Measurements from ENCODE around the gene OPN1MW2.
"Not testable (repeated sequence)": the region's sequence is repeated elsewhere in the genome, so short reads cannot be mapped to it uniquely, and the experiment has no call there.

DNA sequence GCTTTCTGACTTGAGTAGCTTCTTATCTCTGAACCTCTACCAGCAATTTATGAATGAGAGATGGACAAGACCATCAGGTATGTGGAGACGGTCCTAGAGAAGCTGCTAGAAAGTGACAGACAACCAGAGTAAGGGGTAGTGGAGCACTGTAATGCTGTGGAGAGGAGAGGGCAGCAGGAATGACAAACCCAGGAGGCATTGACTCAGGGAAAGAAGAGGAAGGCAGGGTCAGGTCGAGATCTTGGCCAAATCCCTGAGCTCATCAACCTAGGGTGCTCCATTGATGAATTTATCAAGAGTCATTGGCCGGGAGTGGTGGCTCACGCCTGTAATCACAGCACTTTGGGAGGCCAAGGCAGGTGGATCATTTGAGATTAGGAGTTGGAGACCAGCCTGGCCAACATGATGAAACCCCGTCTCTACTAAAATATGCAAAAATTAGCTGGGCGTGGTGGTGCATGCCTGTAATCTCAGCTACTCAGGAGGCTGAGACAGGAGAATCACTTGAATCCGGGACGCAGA is 20.5 kb downstream of the OPN1MW2 start:
- TF ChIP-seq, protein P1, sequence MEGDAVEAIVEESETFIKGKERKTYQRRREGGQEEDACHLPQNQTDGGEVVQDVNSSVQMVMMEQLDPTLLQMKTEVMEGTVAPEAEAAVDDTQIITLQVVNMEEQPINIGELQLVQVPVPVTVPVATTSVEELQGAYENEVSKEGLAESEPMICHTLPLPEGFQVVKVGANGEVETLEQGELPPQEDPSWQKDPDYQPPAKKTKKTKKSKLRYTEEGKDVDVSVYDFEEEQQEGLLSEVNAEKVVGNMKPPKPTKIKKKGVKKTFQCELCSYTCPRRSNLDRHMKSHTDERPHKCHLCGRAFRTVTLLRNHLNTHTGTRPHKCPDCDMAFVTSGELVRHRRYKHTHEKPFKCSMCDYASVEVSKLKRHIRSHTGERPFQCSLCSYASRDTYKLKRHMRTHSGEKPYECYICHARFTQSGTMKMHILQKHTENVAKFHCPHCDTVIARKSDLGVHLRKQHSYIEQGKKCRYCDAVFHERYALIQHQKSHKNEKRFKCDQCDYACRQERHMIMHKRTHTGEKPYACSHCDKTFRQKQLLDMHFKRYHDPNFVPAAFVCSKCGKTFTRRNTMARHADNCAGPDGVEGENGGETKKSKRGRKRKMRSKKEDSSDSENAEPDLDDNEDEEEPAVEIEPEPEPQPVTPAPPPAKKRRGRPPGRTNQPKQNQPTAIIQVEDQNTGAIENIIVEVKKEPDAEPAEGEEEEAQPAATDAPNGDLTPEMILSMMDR (IDR thresholded peaks at IDR 0.05), result not testable (repeated sequence)
- TF ChIP-seq POLR2A, POLR2AphosphoS5 (IDR thresholded peaks at IDR 0.05): not testable (repeated sequence)

Measured in upper lobe of left lung (tissue), 4 donors.